ENCODE measurements around the gene C3orf52.

DNA sequence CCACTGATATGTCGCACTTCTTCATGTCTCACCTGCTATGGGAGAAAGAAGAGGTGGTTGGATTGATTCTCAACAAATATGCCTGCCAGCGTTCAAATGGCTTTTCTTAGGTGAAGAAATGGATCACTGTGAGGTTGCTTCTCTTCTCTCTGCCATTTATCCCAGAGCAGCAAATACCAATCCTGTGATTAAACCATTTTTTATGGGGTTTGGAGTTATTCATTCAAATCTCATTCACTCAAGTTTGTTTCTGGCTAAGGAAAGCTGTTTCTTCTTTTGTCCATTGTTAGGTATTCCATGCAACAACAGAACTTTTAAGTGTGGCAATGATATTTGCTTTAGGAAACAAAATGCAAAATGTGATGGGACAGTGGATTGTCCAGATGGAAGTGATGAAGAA lies 12.2 kb upstream of the C3orf52 start:
- TF ChIP-seq, protein P1, sequence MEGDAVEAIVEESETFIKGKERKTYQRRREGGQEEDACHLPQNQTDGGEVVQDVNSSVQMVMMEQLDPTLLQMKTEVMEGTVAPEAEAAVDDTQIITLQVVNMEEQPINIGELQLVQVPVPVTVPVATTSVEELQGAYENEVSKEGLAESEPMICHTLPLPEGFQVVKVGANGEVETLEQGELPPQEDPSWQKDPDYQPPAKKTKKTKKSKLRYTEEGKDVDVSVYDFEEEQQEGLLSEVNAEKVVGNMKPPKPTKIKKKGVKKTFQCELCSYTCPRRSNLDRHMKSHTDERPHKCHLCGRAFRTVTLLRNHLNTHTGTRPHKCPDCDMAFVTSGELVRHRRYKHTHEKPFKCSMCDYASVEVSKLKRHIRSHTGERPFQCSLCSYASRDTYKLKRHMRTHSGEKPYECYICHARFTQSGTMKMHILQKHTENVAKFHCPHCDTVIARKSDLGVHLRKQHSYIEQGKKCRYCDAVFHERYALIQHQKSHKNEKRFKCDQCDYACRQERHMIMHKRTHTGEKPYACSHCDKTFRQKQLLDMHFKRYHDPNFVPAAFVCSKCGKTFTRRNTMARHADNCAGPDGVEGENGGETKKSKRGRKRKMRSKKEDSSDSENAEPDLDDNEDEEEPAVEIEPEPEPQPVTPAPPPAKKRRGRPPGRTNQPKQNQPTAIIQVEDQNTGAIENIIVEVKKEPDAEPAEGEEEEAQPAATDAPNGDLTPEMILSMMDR (IDR thresholded peaks at IDR 0.05) = no peak
- TF ChIP-seq CREB1 (CRISPR knock-in tag; IDR thresholded peaks at IDR 0.05) (no peak), ZNF138 (CRISPR knock-in tag; conservative IDR thresholded peaks at IDR 0.05) (no peak), NR3C1 (CRISPR knock-in tag; conservative IDR thresholded peaks at IDR 0.05; ENCODE audit: low read depth) (no peak), TCF7 (CRISPR knock-in tag; IDR thresholded peaks at IDR 0.05; ENCODE audit: low read depth) (no peak)
- TF ChIP-seq, protein P2, sequence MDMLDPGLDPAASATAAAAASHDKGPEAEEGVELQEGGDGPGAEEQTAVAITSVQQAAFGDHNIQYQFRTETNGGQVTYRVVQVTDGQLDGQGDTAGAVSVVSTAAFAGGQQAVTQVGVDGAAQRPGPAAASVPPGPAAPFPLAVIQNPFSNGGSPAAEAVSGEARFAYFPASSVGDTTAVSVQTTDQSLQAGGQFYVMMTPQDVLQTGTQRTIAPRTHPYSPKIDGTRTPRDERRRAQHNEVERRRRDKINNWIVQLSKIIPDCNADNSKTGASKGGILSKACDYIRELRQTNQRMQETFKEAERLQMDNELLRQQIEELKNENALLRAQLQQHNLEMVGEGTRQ (CRISPR knock-in tag; IDR thresholded peaks at IDR 0.05) = no peak
- TF ChIP-seq, protein P3, sequence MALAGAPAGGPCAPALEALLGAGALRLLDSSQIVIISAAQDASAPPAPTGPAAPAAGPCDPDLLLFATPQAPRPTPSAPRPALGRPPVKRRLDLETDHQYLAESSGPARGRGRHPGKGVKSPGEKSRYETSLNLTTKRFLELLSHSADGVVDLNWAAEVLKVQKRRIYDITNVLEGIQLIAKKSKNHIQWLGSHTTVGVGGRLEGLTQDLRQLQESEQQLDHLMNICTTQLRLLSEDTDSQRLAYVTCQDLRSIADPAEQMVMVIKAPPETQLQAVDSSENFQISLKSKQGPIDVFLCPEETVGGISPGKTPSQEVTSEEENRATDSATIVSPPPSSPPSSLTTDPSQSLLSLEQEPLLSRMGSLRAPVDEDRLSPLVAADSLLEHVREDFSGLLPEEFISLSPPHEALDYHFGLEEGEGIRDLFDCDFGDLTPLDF (CRISPR knock-in tag; IDR thresholded peaks at IDR 0.05) = no peak
- TF ChIP-seq, protein P4, sequence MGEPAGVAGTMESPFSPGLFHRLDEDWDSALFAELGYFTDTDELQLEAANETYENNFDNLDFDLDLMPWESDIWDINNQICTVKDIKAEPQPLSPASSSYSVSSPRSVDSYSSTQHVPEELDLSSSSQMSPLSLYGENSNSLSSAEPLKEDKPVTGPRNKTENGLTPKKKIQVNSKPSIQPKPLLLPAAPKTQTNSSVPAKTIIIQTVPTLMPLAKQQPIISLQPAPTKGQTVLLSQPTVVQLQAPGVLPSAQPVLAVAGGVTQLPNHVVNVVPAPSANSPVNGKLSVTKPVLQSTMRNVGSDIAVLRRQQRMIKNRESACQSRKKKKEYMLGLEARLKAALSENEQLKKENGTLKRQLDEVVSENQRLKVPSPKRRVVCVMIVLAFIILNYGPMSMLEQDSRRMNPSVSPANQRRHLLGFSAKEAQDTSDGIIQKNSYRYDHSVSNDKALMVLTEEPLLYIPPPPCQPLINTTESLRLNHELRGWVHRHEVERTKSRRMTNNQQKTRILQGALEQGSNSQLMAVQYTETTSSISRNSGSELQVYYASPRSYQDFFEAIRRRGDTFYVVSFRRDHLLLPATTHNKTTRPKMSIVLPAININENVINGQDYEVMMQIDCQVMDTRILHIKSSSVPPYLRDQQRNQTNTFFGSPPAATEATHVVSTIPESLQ (CRISPR knock-in tag; IDR thresholded peaks at IDR 0.05) = no peak

All from WTC11 (cell line).